Measurements from ENCODE around the gene PCDHA8.
"Not testable (repeated sequence)": the region's sequence is repeated elsewhere in the genome, so short reads cannot be mapped to it uniquely, and the experiment has no call there.

The PCDHA8 gene, protein sequence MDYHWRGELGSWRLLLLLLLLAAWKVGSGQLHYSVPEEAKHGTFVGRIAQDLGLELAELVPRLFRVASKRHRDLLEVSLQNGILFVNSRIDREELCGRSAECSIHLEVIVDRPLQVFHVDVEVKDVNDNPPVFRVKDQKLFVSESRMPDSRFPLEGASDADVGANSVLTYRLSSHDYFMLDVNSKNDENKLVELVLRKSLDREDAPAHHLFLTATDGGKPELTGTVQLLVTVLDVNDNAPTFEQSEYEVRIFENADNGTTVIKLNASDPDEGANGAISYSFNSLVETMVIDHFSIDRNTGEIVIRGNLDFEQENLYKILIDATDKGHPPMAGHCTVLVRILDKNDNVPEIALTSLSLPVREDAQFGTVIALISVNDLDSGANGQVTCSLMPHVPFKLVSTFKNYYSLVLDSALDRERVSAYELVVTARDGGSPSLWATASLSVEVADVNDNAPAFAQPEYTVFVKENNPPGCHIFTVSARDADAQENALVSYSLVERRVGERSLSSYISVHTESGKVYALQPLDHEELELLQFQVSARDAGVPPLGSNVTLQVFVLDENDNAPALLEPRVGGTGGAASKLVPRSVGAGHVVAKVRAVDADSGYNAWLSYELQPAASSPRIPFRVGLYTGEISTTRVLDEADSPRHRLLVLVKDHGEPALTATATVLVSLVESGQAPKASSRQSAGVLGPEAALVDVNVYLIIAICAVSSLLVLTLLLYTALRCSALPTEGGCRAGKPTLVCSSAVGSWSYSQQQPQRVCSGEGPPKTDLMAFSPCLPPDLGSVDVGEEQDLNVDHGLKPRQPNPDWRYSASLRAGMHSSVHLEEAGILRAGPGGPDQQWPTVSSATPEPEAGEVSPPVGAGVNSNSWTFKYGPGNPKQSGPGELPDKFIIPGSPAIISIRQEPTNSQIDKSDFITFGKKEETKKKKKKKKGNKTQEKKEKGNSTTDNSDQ
- long read RNA-seq, donor 1 = 0 reads
- long read RNA-seq, donor 2 = 0 reads
- long read RNA-seq, donor 3 = 0 reads
- long read RNA-seq, donor 4 = 0 reads
- long read RNA-seq, donor 5 = 0 reads
- long read RNA-seq, donor 6 = 0 reads
- long read RNA-seq, donor 7 = 0 reads
- long read RNA-seq, donor 8 = 0 reads

DNA sequence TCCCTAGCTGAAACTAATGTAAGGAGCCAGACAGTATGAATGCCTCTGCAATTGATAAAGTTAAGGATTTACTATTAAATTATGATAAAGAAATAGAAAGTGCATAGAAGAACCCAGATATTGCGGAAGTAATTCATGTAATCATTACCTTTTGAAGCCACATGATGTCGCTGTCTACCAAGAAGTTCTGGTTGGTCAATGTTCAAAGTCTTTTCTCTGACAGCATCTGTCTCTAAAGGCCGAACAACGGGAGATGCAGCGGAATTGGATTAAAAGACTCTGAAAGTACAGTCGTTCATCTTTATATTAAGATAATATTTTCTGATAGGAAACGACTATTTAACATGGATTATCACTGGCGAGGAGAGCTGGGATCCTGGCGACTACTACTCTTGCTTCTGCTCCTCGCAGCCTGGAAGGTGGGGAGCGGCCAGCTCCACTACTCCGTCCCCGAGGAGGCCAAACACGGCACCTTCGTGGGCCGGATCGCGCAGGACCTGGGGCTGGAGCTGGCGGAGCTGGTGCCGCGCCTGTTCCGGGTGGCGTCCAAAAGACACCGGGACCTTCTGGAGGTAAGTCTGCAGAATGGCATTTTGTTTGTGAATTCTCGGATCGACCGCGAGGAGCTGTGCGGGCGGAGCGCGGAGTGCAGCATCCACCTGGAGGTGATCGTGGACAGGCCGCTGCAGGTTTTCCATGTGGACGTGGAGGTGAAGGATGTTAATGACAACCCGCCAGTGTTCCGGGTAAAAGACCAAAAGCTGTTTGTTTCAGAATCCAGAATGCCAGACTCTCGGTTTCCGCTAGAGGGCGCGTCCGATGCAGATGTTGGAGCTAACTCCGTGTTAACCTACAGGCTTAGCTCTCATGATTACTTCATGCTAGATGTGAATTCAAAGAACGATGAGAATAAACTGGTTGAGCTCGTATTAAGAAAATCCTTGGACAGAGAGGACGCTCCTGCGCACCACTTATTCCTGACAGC lies at the start of gene PCDHA8:
PCDHA8 (plus strand) TSS at position 210 of the 985 bp plus-strand sequence; CDS start at position 345, 135 bp downstream.
- no peak for DNase-seq

DNA sequence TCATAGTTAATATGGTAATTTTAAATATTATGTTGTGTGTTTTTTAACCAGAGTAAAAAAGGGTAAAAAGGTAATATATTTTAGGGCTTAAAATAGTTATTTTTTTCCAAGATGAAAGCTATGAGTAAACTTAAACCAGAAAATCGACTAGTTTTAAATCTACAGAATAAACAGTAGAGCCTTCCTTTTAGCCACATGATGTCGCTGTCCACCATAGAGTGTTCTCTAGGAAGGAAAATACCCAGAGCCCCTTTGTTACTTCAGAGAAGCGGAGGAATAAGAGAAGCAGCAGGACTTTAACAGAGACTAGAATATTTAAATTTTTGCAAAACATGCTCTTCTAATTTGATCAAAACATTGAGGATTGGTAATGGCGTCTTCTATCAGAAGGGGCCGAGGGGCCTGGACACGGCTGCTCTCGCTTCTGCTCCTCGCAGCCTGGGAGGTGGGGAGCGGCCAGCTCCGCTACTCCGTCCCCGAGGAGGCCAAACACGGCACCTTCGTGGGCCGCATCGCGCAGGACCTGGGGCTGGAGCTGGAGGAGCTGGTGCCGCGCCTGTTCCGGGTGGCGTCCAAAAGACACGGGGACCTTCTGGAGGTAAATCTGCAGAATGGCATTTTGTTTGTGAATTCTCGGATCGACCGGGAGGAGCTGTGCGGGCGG lies 46.3 kb upstream of the PCDHA8 start, which contains the start of gene PCDHA2:
PCDHA2 (plus strand) TSS at position 258 of the 664 bp plus-strand sequence.
- no peak for DNase-seq

DNA sequence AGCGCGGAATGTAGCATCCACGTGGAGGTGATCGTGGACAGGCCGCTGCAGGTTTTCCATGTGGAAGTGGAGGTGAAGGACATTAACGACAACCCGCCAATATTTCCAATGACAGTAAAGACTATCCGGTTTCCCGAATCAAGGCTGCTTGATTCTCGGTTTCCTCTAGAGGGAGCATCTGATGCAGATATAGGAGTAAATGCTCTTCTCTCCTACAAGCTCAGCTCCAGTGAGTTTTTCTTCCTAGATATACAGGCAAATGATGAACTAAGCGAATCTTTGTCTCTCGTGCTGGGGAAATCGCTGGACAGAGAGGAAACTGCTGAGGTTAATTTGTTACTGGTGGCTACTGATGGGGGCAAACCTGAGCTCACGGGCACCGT lies 45.7 kb upstream of the PCDHA8 start:
- DNase-seq = no peak

DNA sequence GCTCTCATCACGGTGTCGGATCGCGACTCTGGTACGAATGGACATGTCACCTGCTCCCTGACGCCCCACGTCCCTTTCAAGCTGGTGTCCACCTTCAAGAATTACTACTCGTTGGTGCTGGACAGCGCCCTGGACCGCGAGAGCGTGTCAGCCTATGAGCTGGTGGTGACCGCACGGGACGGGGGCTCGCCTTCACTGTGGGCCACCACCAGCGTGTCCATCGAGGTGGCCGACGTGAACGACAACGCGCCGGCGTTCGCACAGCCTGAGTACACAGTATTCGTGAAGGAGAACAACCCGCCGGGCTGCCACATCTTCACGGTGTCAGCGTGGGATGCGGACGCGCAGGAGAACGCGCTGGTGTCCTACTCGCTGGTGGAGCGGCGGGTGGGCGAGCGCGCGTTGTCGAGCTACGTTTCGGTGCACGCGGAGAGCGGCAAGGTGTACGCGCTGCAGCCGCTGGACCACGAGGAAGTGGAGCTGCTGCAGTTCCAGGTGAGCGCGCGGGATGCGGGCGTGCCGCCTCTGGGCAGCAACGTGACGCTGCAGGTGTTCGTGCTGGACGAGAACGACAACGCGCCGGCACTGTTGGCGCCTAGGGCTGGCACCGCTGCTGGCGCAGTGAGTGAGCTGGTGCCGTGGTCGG lies 44.8 kb upstream of the PCDHA8 start:
- not testable (repeated sequence) for DNase-seq

DNA sequence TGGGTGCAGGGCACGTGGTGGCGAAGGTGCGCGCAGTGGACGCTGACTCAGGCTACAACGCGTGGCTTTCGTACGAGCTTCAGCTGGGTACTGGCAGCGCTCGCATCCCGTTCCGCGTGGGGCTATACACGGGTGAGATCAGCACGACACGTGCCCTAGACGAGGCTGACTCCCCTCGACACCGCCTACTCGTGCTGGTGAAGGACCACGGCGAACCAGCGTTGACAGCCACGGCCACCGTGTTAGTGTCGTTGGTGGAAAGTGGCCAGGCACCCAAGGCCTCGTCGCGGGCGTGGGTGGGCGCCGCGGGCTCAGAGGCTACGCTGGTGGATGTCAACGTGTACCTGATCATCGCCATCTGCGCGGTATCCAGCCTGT lies 44.3 kb upstream of the PCDHA8 start:
- no peak for DNase-seq

DNA sequence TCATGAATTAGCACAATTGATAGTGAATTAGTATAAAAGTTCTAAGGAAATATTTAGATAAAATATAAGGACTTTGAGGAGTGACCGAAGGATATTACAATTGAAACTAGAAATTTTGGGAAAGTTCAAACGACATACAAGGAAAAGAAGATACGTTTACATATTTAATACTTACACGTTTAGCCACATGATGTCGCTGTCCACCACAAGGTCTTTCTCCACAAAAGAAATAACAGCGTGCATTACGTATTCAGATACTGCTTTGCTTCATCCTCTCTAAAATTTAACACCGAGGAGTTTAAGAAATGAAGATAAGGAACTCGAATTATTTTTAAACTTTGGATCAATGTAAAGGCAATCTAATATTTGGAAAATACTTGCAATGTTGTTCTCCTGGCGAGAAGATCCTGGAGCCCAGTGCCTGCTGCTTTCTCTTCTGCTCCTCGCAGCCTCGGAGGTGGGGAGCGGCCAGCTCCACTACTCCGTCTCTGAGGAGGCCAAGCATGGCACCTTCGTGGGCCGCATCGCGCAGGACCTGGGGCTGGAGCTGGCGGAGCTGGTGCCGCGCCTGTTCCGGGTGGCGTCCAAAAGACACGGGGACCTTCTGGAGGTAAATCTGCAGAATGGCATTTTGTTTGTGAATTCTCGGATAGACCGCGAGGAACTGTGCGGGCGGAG lies 40.0 kb upstream of the PCDHA8 start, which contains the start of gene PCDHA3:
PCDHA3 (plus strand) TSS at position 242 of the 678 bp plus-strand sequence.
- DNase-seq = no peak

DNA sequence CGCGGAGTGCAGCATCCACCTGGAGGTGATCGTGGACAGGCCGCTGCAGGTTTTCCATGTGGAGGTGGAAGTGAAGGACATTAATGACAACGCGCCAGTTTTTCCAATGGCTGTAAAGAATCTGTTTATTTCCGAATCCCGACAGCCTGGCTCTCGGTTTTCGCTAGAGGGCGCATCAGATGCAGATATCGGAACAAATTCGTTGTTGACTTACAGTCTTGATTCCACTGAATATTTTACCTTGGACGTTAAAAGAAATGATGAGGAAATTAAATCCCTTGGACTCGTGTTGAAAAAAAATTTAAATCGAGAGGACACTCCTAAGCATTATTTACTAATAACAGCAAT lies 39.5 kb upstream of the PCDHA8 start:
- no peak for DNase-seq

DNA sequence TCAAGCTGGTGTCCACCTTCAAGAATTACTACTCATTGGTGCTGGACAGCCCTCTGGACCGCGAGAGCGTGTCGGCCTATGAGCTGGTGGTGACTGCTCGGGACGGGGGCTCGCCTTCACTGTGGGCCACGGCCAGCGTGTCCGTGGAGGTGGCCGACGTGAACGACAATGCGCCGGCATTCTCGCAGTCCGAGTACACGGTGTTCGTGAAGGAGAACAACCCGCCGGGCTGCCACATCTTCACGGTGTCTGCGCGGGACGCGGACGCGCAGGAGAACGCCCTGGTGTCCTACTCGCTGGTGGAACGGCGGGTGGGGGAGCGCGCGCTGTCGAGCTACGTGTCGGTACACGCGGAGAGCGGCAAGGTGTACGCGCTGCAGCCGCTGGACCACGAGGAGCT lies 38.6 kb upstream of the PCDHA8 start:
- not testable (repeated sequence) for DNase-seq

DNA sequence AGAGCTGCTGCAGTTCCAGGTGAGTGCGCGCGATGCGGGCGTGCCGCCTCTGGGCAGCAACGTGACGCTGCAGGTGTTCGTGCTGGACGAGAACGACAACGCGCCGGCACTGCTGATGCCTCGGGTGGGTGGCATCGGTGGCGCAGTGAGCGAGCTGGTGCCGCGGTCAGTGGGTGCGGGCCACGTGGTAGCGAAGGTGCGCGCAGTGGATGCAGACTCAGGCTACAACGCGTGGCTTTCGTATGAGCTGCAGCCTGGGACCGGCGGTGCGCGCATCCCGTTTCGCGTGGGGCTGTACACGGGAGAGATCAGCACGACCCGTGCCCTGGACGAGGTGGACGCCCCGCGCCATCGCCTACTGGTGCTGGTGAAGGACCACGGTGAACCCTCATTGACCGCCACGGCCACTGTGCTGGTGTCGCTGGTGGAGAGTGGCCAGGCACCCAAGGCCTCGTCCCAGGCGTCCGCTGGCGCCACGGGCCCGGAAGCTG lies 38.2 kb upstream of the PCDHA8 start:
- DNase-seq = no peak

DNA sequence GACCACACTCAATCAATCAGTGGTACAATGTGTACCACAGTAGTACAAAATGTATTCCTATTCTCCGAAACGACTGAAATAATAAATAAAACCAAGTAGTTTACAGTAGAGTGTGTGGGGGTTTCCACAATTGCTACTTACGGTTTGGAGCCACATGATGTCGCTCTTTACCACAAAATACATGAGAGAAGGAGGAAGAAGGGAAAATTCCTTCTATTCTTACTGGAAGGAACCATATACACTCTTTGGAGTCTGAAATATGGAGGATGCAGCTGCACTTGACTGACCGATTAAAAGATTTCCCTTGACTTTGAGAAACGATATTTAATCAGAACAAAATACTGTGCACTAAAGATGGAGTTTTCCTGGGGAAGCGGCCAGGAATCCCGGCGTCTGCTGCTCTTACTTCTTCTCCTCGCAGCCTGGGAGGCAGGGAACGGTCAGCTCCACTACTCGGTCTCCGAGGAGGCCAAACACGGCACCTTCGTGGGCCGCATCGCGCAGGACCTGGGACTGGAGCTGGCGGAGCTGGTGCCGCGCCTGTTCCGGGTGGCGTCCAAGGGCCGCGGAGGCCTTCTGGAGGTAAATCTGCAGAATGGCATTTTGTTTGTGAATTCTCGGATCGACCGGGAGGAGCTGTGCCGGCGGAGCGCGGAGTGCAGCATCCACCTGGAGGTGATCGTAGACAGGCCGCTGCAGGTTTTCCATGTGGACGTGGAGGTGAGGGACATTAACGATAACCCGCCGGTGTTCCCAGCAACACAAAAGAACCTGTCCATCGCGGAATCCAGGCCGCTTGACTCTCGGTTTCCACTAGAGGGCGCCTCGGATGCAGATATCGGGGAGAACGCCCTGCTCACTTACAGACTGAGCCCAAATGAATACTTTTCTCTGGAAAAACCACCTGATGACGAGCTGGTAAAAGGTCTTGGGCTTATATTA lies 33.9 kb upstream of the PCDHA8 start, which contains the start of gene PCDHA4:
PCDHA4 (plus strand) TSS at position 235 of the 942 bp plus-strand sequence.
- DNase-seq = no peak

DNA sequence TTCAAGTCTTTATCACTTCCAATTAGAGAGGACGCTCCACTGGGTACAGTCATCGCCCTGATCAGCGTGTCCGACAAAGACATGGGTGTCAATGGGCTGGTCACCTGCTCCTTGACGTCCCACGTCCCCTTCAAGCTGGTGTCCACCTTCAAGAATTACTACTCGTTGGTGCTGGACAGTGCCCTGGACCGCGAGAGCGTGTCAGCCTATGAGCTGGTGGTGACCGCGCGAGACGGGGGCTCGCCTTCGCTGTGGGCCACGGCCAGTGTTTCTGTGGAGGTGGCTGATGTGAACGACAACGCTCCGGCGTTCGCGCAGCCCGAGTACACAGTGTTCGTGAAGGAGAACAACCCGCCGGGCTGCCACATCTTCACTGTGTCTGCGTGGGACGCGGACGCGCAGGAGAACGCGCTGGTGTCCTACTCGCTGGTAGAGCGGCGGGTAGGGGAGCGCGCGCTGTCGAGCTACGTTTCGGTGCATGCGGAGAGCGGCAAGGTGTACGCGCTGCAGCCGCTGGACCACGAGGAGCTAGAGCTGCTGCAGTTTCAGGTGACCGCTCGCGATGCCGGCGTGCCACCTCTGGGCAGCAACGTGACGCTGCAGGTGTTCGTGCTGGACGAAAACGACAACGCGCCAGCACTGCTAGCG lies 32.6 kb upstream of the PCDHA8 start:
- not testable (repeated sequence) for DNase-seq

DNA sequence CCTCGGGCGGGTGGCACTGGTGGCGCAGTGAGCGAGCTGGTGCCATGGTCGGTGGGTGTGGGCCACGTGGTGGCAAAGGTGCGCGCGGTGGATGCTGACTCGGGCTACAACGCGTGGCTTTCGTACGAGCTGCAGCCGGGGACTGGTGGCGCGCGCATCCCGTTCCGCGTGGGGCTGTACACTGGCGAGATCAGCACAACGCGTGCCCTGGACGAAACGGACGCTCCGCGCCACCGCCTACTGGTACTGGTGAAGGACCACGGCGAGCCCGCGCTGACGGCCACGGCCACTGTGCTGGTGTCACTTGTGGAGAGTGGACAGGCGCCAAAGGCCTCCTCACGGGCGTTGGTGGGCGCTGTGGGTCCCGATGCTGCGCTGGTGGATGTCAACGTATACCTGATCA lies 32.1 kb upstream of the PCDHA8 start:
- no peak for DNase-seq

DNA sequence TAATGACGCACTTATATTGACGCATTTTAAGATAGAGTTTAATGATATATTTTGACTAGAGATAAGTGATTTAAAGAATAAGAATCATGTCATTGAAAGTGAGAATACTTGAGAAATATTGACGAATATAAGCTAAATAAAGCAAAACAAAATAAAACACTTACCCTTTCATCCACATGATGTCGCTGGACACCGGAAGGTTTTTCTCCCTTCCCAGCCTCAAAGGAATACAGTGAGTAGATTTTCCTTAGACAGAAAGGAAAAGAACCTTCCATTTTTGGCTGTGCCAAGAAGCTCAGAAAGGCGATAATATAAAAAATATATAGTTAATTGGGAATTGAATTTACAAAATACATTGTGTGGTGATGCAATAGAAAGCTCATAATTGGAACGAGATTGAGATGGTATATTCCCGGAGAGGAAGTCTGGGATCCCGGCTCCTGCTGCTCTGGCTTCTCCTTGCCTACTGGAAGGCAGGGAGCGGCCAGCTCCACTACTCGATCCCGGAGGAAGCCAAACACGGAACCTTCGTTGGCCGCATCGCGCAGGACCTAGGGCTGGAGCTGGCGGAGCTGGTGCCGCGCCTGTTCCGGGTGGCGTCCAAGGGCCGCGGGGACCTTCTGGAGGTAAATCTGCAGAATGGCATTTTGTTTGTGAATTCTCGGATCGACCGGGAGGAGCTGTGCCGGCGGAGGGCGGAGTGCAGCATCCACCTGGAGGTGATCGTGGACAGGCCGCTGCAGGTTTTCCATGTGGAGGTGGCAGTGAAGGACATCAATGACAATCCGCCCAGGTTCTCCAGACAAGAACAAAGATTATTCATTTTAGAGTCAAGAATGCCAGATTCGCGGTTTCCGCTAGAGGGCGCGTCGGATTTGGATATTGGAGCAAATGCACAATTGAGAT lies 19.4 kb upstream of the PCDHA8 start, which contains the start of gene PCDHA5:
PCDHA5 (plus strand) TSS at position 239 of the 906 bp plus-strand sequence.
- no peak for DNase-seq

DNA sequence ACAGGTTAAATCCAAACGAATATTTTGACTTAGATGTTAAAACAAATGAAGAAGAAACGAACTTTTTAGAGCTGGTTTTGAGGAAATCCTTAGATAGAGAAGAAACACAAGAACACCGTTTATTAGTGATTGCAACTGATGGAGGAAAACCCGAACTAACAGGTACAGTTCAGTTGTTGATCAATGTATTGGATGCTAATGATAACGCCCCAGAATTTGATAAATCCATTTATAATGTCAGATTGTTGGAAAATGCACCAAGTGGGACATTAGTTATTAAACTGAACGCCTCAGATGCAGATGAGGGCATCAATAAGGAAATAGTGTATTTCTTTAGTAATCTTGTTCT lies 18.7 kb upstream of the PCDHA8 start:
- no peak for DNase-seq

DNA sequence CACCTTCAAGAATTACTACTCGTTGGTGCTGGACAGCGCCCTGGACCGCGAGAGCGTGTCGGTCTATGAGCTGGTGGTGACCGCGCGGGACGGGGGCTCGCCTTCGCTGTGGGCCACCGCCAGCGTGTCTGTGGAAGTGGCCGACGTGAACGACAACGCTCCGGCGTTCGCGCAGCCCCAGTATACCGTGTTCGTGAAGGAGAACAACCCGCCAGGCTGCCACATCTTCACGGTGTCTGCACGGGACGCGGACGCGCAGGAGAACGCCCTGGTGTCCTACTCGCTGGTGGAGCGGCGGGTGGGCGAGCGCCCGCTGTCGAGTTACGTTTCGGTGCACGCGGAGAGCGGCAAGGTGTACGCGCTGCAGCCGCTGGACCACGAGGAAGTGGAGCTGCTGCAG lies 18.0 kb upstream of the PCDHA8 start:
- not testable (repeated sequence) for DNase-seq

DNA sequence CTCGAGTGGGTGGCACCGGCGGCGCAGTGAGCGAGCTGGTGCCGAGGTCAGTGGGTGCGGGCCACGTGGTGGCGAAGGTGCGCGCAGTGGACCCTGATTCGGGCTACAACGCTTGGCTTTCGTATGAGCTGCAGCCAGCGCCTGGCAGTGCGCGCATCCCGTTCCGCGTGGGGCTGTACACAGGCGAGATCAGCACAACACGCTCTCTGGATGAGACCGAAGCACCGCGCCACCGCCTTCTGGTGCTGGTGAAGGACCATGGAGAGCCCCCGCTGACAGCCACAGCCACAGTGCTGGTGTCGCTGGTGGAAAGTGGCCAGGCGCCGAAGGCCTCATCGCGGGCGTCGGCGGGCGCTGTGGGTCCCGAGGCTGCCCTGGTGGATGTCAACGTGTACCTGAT lies 17.5 kb upstream of the PCDHA8 start:
- DNase-seq = no peak
